OCI-LY7 (cell line): ENCODE data around the gene SRPRA. TPM values are rescaled to one million over a fixed set of nuclear protein-coding genes. Genes with fewer than 3 reads are reported as not detected.
A peak's percentile ranks its signal among the peaks of the same experiment; 100 is the strongest.

ENCODE experiments used
- BruUV-seq: library from RNA; stranded (reverse); fragments of 400-500 nt; replicated peaks from 2 replicates; lab custom pipeline; 2021; lab: Mats Ljungman, UMichigan
- CTCF ChIA-PET: fragments of 300-600 bp; sonication (Branson Sonifier 250); formaldehyde crosslinking; loops from one replicate; lab custom pipeline; 2022; ENCODE audit warnings: antibody characterized with exemption; ENCODE audit not compliant: unreplicated experiment; lab: Charles Lee
- POLR2A ChIA-PET: fragments of 300-600 bp; sonication (Branson Sonifier 250); formaldehyde crosslinking; loops from one replicate; lab custom pipeline; 2022; ENCODE audit warnings: antibody characterized with exemption; lab: Charles Lee
- DNase-seq: peaks from one replicate; pipeline ENCODE4 v3.0.0-alpha.2; 2015; ENCODE audit warnings: low spot score
- H2AFZ ChIP-seq: fragments of 200-600 bp; sonication (generic), shearing (Covaris generic); 2 replicates; pipeline ENCODE4 v1.6.1; 2014; ENCODE audit warnings: mild to moderate bottlenecking, antibody characterized with exemption, low read length, moderate library complexity
- H3K27ac ChIP-seq: fragments of 200-600 bp; sonication (generic); 2 replicates; pipeline ENCODE4 v1.5.1; 2014; ENCODE audit warnings: mixed run types, low read depth, mild to moderate bottlenecking, moderate library complexity, low read length, inconsistent platforms; ENCODE audit not compliant: poor library complexity, severe bottlenecking
- H3K36me3 ChIP-seq: fragments of 200-600 bp; sonication (generic); 2 replicates; pipeline ENCODE4 v1.6.1; 2014; ENCODE audit warnings: mild to moderate bottlenecking, antibody characterized with exemption, low read length, moderate library complexity, mixed read lengths; ENCODE audit not compliant: insufficient read depth
- H3K4me1 ChIP-seq: fragments of 200-600 bp; sonication (generic); 2 replicates; pipeline ENCODE4 v1.5.1; 2014; ENCODE audit warnings: mild to moderate bottlenecking, low read length; ENCODE audit not compliant: insufficient read depth, poor library complexity, severe bottlenecking
- H3K4me2 ChIP-seq: fragments of 200-600 bp; sonication (generic); 2 replicates; pipeline ENCODE4 v1.6.1; 2014; ENCODE audit warnings: mild to moderate bottlenecking, low read length
- H3K4me3 ChIP-seq: fragments of 200-600 bp; sonication (generic); 2 replicates; pipeline ENCODE4 v1.5.1; 2014; ENCODE audit warnings: mild to moderate bottlenecking, low read depth, low read length; ENCODE audit not compliant: poor library complexity, severe bottlenecking
- H3K79me2 ChIP-seq: fragments of 200-600 bp; sonication (generic); 2 replicates; pipeline ENCODE4 v1.6.1; 2016; ENCODE audit warnings: low read depth, mild to moderate bottlenecking, low read length, moderate library complexity, mixed read lengths; ENCODE audit not compliant: insufficient read depth
- H3K9me2 ChIP-seq: fragments of 200-600 bp; sonication (generic); 2 replicates; pipeline ENCODE4 v1.6.1; 2016; ENCODE audit warnings: mild to moderate bottlenecking, low read length, mixed read lengths; ENCODE audit not compliant: insufficient read depth
- H3K9me3 ChIP-seq: fragments of 200-600 bp; sonication (generic); 2 replicates; pipeline ENCODE4 v1.6.1; 2014; ENCODE audit warnings: mild to moderate bottlenecking, mixed run types, low read length, mixed read lengths
- H4K20me1 ChIP-seq: fragments of 200-600 bp; sonication (generic); 2 replicates; pipeline ENCODE4 v1.6.1; 2014; ENCODE audit warnings: mild to moderate bottlenecking, antibody characterized with exemption, low read length, moderate library complexity, mixed read lengths; ENCODE audit not compliant: insufficient read depth
- CTCF ChIP-seq: fragments of 200-600 bp; sonication (generic); conservative IDR thresholded peaks from 2 replicates; pipeline ENCODE4 v1.5.1; 2014; ENCODE audit warnings: mild to moderate bottlenecking, antibody characterized with exemption, low read length, moderate library complexity, mixed read lengths
- EZH2phosphoT487 ChIP-seq: fragments of 200-600 bp; sonication (generic); IDR thresholded peaks from 2 replicates; pipeline ENCODE4 v1.6.1; 2018; ENCODE audit warnings: low read depth, borderline replicate concordance, mild to moderate bottlenecking, mixed run types, antibody characterized with exemption, low read length, moderate library complexity, mixed read lengths
- intact Hi-C: fragments of 100-400 bp; cut with micrococcal nuclease; formaldehyde crosslinking; loops from one replicate; pipeline ENCODE4 v1.10.0; 2022; ENCODE audit not compliant: unreplicated experiment
- total RNA-seq, 2 experiments: library from RNA; depleted of rRNA in 1 of 2; stranded (reverse); fragments of >200 nt in 1 of 2; shearing (Covaris generic) in 1 of 2; gene quantifications; 2 replicates each; pipeline ENCODE4 v1.2.3, GENCODE V29; 2014 to 2022

The SRPRA gene
- total RNA-seq, 2 experiments from 2014 or later, result 62.9 to 100 TPM

- intact Hi-C loops, result loop anchor here (2.0 kb wide), 2 partner anchors 50 to 116 kb away; partner anchors contain the start of gene ST3GAL4
- BruUV-seq, result TSS peak; percentile 77
- H3K36me3 ChIP-seq, result peaks cover 39% of the 10 kb centered on the region
These were observed 35.9 kb upstream of the SRPRA start for GRCh38 chr11:126304457-126305075.

GRCh38 chr11:126303623-126304456 lies 35.1 kb upstream of the SRPRA start, which contains the start of gene DCPS:
TSS of gene DCPS (plus strand) at chr11:126304060. CDS start at chr11:126304081, 21 bp downstream.
- CTCF ChIA-PET, result interaction anchor here (0.5 kb wide), 2 partner anchors 151 to 176 kb away, joined by 4 read pairs; no protein-coding TSS in a partner anchor
- H2AFZ ChIP-seq, result peak within 1 kb of the TSS; percentile 90
- BruUV-seq, result no TSS peak

More at GRCh38 chr11:126304457-126305075, 35.9 kb upstream of the SRPRA start:
- Histone ChIP-seq H2AFZ (peak overlapping the region; percentile 90), H3K4me3 (peak overlapping the region; percentile 92), H3K4me1 (peaks cover 17% of the 10 kb centered on the region), H3K27ac (peak overlapping the region; percentile 71), H4K20me1 (no peaks in the 10 kb centered on the region), H3K9me3 (no peaks in the 10 kb centered on the region), H3K79me2 (peaks cover 27% of the 10 kb centered on the region; the same call in 1 of the 2 replicates), H3K4me2 (peak overlapping the region; percentile 90), H3K9me2 (no peaks in the 10 kb centered on the region)
- TF ChIP-seq CTCF (no peak), EZH2phosphoT487 (no peak)
- ChIA-PET POLR2A (interaction anchor here (0.6 to 1.8 kb wide), 12 partner anchors 11 to 675 kb away, joined by 3 to 7 read pairs (median 3); partner anchors contain the start of genes FOXRED1, SRPRA and ST3GAL4), CTCF (interaction anchor here (0.5 kb wide), 2 partner anchors 152 to 175 kb away, joined by 4 read pairs; no protein-coding TSS in a partner anchor)
- peak; percentile 23 for DNase-seq

More at GRCh38 chr11:126303623-126304456, 35.1 kb upstream of the SRPRA start, which contains the start of gene DCPS:
- Histone ChIP-seq H3K9me3 (no peaks in the 10 kb centered on the region), H3K4me1 (peaks cover 17% of the 10 kb centered on the region), H3K4me3 (peak within 1 kb of the TSS; percentile 92), H4K20me1 (no peaks in the 10 kb centered on the region), H3K79me2 (peaks cover 27% of the 10 kb centered on the region; the same call in 1 of the 2 replicates), H3K27ac (peak within 1 kb of the TSS; percentile 71), H3K4me2 (peak within 1 kb of the TSS; percentile 90), H3K9me2 (no peaks in the 10 kb centered on the region), H3K36me3 (peaks cover 46% of the 10 kb centered on the region)
- TF ChIP-seq EZH2phosphoT487 (no peak), CTCF (no peak)
- DNase-seq, result peak; percentile 89
- POLR2A ChIA-PET, result interaction anchor here (0.6 to 1.8 kb wide), 10 partner anchors 12 to 674 kb away, joined by 3 to 4 read pairs (median 3); partner anchors contain the start of genes FOXRED1, SRPRA and ST3GAL4
- intact Hi-C loops, result loop anchor here (2.0 kb wide), 2 partner anchors 51 to 117 kb away; partner anchors contain the start of gene ST3GAL4
